ENCODE measurements around the gene HYLS1. TPM values are rescaled to one million over a fixed set of nuclear protein-coding genes. Genes with fewer than 3 reads are reported as not detected.

The HYLS1 gene
- total RNA-seq, 2 experiments from 2014 or later, result 10.2 to 11.7 TPM

GRCh38 chr11:125947419-125948277 lies 60.2 kb downstream of the HYLS1 start:
- intact Hi-C loops (cut with micrococcal nuclease), result no loop called here
- no peaks in the 10 kb centered on the region for H3K9me3 Mint-ChIP-seq
- no peak for DNase-seq
- no peak overlapping the region for H3K27ac Mint-ChIP-seq
- H3K4me1 Mint-ChIP-seq (ENCODE audit: low read depth), result peaks cover under 1% of the 10 kb centered on the region
- H3K27me3 Mint-ChIP-seq (ENCODE audit: low read depth), result peaks cover 4% of the 10 kb centered on the region
- CTCF ChIA-PET, result no interaction called here
- H3K36me3 Mint-ChIP-seq (ENCODE audit: low read depth), result no peaks in the 10 kb centered on the region
- H3K4me3 Mint-ChIP-seq, result no peak overlapping the region

- H3K27ac Mint-ChIP-seq, result no peak overlapping the region
- intact Hi-C loops (cut with micrococcal nuclease), result no loop called here
- CTCF ChIA-PET, result no interaction called here
These were observed 61.0 kb downstream of the HYLS1 start for GRCh38 chr11:125948278-125949051.

GRCh38 chr11:125949271-125950177 lies 62.1 kb downstream of the HYLS1 start:
- Mint-ChIP-seq H3K4me3 (no peak overlapping the region), H3K27me3 (ENCODE audit: low read depth) (peaks cover 4% of the 10 kb centered on the region), H3K4me1 (ENCODE audit: low read depth) (no peaks in the 10 kb centered on the region), H3K36me3 (ENCODE audit: low read depth) (no peaks in the 10 kb centered on the region), H3K9me3 (no peaks in the 10 kb centered on the region), H3K27ac (no peak overlapping the region)
- CTCF ChIA-PET, result no interaction called here
- intact Hi-C loops (cut with micrococcal nuclease), result no loop called here
- no peak for DNase-seq

More at GRCh38 chr11:125948278-125949051, 61.0 kb downstream of the HYLS1 start:
- Mint-ChIP-seq H3K36me3 (ENCODE audit: low read depth) (no peaks in the 10 kb centered on the region), H3K9me3 (no peaks in the 10 kb centered on the region), H3K27me3 (ENCODE audit: low read depth) (peaks cover 4% of the 10 kb centered on the region), H3K4me1 (ENCODE audit: low read depth) (no peaks in the 10 kb centered on the region), H3K4me3 (no peak overlapping the region)
- no peak for DNase-seq

GRCh38 chr11:125950178-125950490 lies 62.7 kb downstream of the HYLS1 start:
- Mint-ChIP-seq H3K9me3 (no peaks in the 10 kb centered on the region), H3K36me3 (ENCODE audit: low read depth) (no peaks in the 10 kb centered on the region), H3K4me1 (ENCODE audit: low read depth) (no peaks in the 10 kb centered on the region), H3K27me3 (ENCODE audit: low read depth) (peaks cover 4% of the 10 kb centered on the region), H3K4me3 (no peak overlapping the region), H3K27ac (no peak overlapping the region)
- CTCF ChIA-PET, result no interaction called here
- intact Hi-C loops (cut with micrococcal nuclease), result no loop called here
- DNase-seq, result no peak

Other genes starting within 250 kb of the HYLS1 start
- gene ACRV1, start 206.8 kb upstream of the HYLS1 start, total RNA-seq, result not detected
- gene PATE1, start 141.4 kb upstream of the HYLS1 start, total RNA-seq, result not detected
- not detected for gene PATE2, start 108.8 kb upstream of the HYLS1 start, total RNA-seq
- not detected for gene PATE3, start 99.5 kb upstream of the HYLS1 start, total RNA-seq
- gene PATE4, start 54.4 kb upstream of the HYLS1 start, total RNA-seq, result not detected
- 10 to 100 TPM; 14.9 to 18.5 TPM for gene PUS3, start 15.5 kb downstream of the HYLS1 start, total RNA-seq
- not detected for gene DDX25, start 16.8 kb downstream of the HYLS1 start, total RNA-seq
- gene VSIG10L2, start 58.4 kb downstream of the HYLS1 start, total RNA-seq, result not detected
- gene CDON, start 175.2 kb downstream of the HYLS1 start, total RNA-seq, result 1 to 10 TPM; 2.6 to 3.5 TPM